NK-92 treated with Interleukin-12 subunit alpha and Interleukin-12 subunit beta, amount 100 ng/mL, for 24 hours (cell line): ENCODE measurements around the gene SMYD3.
"Not testable (repeated sequence)": the region's sequence is repeated elsewhere in the genome, so short reads cannot be mapped to it uniquely, and the experiment has no call there.

Experiments
- DNase-seq: peaks from one replicate; lab custom pipeline; 2025; lab: John Stamatoyannopoulos, UW

SMYD3 gene

DNA sequence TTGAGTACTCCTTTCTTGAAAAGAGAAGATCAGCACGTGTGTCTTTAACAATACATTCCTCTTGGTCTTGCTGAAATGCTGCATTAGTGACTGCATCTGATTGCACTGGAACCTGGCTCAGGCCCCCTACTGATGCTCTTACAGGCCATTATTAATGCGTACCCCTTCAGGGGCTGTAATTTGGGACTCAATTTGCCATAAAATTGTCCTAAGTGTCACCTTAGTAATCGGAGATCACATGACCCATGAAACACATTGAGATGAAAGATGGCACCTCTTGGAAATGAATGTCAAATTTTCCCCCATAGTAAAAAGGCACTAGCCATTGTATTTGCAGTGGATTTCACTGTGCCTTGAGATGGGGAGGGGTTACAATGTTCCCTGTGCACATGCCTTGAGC lies 789.0 kb downstream of the SMYD3 start:
- DNase-seq, result no peak

GRCh38 chr1:245717611-245718010 lies 789.5 kb downstream of the SMYD3 start:
- no peak for DNase-seq

DNA sequence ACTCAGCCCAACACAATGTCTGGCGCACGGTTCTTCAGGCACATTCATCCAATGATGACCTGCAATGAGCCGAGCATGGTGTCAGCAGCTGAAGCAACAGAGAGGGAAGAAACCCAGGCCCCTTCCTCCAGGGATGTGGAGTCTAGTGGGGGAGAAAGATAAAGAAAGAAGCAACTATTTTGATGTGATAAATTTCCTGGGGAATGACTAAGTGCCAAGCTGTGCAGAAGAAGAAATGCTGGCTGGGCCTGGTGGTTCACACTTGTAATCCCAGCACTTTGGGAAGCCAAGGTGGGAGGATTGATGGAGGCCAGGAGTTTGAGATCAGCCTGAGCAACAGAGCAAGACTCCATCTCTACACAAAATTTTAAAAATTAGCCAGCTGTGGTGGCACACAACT lies 790.5 kb downstream of the SMYD3 start:
- no peak for DNase-seq

DNA sequence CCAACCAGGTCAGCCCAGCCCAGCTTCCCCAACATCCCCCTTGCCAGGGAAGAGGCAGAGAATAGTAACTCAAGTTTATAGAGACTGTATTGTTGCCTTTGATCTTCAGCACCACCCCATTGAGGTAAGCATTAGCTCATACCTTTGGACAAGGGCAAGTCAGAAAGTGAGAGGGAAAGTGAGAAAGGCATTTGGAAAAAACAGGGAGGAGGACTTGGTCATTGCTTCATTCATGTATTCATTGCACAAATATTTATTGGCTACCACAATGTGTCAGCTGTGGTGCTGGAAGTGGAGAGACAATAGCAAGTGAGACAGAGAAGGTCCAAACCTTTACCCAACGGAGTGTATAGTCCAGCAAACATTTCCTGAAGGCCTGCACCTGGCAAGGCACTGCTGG lies 791.1 kb downstream of the SMYD3 start:
- no peak for DNase-seq

DNA sequence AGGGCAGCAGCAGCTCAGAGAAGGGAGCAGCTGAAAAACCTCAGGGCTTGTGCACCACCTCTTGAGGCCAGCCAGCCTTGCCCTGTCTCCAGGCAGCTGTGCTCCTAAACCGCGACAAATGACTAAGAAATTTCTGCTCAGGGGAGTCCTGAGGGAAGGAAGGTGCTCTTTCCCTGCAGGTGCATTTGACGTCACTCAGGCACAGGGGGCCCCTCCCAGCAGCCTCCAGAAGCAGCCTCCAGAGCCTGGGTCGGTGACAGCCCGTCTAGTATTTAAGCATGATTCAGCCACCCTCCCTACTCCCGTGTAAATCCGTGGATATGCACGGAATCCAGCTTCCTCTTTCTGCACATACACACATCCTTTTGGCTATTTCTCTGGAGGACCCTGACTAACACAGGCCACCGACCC lies 791.8 kb downstream of the SMYD3 start:
- DNase-seq, result no peak

GRCh38 chr1:245714027-245714426 lies 793.1 kb downstream of the SMYD3 start:
- DNase-seq, result not testable (repeated sequence)

GRCh38 chr1:245710961-245711903 lies 795.8 kb downstream of the SMYD3 start:
- no peak for DNase-seq

GRCh38 chr1:245707941-245708340 lies 799.1 kb downstream of the SMYD3 start:
- DNase-seq, result no peak

GRCh38 chr1:245704765-245705164 lies 802.3 kb downstream of the SMYD3 start:
- DNase-seq, result no peak

- DNase-seq, result no peak
Measured at GRCh38 chr1:245704341-245704740, 802.7 kb downstream of the SMYD3 start.

- no peak for DNase-seq
Measured at GRCh38 chr1:245702346-245702745, 804.7 kb downstream of the SMYD3 start.

DNA sequence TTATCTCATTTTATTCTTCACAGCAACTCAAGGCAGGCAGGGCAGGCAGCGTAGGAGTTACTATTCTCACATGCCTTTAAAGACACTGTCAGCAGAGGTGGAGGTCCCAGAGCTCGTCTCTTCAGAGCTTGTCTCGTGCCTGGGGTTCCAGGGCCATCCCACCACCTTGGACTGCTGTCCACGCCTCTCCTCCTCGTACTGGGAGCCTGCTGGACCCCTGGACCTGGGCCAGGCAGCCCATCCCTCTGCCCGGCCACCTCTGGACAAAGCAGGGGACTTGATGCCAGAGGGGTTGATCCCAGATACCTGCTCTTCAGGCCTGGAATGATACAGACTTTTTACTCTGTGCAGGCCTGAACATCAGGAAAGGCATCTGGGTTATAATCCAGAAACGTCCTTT lies 805.4 kb downstream of the SMYD3 start:
- DNase-seq, result no peak

- DNase-seq, result no peak
Measured at GRCh38 chr1:245700631-245701030, 806.4 kb downstream of the SMYD3 start.
